HG03565 (cell line): Measurements from ENCODE around the gene GNAI3.
A peak's percentile ranks its signal among the peaks of the same experiment; 100 is the strongest.
"Not testable (repeated sequence)": the region's sequence is repeated elsewhere in the genome, so short reads cannot be mapped to it uniquely, and the experiment has no call there.

Experiments
- ATAC-seq: cut with Tn5 transposase; IDR thresholded peaks from one replicate; pipeline ENCODE4 v1.9.1; 2021; ENCODE audit warnings: mild to moderate bottlenecking, moderate library complexity; ENCODE audit not compliant: unreplicated experiment

The GNAI3 gene

DNA sequence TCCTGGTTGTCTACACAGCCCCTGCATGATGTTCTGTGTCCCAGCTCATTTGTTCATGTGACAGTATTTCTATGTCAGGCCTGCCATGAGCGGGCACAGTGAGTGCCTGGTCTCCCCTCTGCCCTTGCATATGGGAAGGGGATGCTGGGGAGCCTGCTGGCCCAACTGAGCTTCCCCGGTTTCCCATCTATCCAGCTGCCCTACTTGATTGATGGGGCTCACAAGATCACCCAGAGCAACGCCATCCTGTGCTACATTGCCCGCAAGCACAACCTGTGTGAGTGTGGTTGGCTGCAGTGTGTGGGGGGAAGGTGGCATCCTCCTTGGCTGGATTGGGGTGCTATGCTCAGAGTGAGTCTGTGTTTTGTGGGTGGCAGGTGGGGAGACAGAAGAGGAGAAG lies 109.0 kb downstream of the GNAI3 start:
- no peak for ATAC-seq

DNA sequence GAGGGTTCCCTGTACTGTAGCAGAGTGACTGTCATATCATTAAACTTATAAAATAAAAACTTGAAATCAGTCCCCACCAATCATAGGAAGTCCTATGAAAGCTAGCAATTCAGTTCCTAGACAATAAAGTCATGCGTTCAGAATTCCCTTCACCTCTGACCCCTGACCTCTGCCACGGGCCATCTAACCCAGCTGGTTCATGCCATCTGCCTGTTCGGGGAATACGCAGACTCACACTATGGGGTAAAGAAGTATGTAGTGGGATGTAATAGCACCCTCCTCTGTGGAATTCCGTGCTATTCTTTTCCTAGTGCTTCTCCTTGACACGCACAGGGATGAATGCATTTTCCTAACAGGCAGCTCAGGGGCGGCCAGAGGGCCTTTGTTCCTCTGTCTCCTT lies 109.6 kb downstream of the GNAI3 start:
- no peak for ATAC-seq

DNA sequence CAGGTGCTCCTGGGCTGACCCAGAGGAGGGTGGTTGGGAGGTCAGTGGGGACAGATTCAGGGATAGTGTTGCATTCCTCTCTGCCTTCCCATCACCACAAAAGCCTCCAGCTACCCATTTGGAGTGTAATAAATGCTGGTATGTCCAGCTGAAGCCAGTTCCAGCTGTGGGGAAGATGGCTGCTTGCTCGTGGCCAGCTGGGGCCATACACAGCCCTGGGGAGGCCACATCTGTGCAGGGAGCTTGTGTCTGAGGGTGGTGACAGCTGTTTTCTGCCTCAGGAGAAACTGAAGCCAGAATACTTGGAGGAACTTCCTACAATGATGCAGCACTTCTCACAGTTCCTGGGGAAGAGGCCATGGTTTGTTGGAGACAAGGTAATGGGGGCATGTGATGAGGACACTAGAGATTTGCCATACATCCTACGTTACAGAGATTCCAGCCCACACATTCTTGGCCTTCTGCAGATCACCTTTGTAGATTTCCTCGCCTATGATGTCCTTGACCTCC lies 110.2 kb downstream of the GNAI3 start:
- no peak for ATAC-seq

- no peak for ATAC-seq
These were observed 110.7 kb downstream of the GNAI3 start for GRCh38 chr1:109659145-109659544.

DNA sequence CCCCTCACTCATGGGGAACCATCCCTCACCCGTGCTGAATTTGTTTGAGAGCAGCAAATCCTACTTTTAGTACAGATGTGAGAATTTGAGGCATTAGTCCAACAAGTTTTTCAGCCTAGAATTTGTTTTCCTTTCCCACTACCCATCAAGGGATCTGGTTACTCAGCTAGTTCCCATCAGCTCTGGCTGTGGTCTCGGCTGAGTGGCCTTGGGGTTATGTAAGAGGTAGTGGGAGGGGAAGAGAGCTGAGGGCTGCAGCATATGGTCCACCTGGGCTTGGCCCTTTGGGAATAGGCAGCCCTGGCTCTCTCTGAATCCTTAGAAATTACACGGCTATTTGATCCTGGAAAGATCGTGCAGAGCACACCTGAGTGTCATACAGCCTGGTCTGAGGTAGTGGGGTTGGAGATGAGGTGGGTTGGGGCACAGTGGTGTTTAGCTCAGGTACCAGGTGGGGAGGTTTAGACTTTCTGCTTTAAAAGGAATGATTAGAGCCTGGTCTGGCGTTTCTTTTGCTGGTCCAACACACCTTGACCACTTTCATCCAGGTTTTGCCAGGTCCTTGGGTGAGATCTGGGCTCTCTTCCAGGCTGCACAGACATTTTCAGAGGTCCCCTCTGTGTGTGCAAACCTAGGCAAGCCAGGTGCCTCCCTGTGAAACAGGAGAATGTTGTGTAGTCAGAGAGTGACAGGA lies 111.7 kb downstream of the GNAI3 start:
- no peak for ATAC-seq

DNA sequence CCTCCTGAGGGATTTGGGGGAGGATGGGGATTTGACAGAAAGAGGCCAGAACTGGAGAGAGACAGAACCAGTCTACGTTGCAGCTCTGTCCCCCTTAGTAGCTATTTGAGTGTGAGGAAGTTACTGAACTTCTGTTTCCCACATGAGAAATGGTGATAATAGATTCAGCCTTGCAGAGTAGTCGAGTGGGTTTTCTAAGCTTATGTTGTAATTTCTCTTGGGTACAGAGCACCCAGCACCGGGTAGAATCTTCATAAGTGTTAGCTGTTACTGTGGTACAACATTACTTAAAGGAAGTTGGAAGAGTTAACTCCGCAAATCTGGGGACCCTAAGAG lies 112.2 kb downstream of the GNAI3 start:
- not testable (repeated sequence) for ATAC-seq

DNA sequence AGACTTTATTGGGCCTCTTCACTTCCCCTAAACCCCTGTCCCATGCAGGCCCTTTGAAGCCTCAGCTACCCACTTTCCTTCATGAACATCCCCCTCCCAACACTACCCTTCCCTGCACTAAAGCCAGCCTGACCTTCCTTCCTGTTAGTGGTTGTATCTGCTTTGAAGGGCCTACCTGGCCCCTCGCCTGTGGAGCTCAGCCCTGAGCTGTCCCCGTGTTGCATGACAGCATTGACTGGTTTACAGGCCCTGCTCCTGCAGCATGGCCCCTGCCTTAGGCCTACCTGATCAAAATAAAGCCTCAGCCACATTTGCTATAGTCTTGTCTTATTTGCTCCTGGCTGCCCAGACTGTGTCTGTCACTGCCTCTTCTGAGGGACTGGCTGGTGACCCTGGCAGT lies 113.0 kb downstream of the GNAI3 start:
- no peak for ATAC-seq

GRCh38 chr1:109664671-109665070 lies 116.3 kb downstream of the GNAI3 start:
- ATAC-seq, result no peak

- ATAC-seq, result peak; percentile 65
These were observed 119.2 kb downstream of the GNAI3 start, which contains the start of gene GSTM2 for GRCh38 chr1:109667452-109668122. Gene GSTM2, plus strand, starts transcription at chr1:109668057. Its CDS starts 59 bp downstream, at chr1:109668116.
